Measurements from ENCODE around the gene SYP.
A peak's percentile ranks its signal among the peaks of the same experiment; 100 is the strongest.

Gene SYP

DNA sequence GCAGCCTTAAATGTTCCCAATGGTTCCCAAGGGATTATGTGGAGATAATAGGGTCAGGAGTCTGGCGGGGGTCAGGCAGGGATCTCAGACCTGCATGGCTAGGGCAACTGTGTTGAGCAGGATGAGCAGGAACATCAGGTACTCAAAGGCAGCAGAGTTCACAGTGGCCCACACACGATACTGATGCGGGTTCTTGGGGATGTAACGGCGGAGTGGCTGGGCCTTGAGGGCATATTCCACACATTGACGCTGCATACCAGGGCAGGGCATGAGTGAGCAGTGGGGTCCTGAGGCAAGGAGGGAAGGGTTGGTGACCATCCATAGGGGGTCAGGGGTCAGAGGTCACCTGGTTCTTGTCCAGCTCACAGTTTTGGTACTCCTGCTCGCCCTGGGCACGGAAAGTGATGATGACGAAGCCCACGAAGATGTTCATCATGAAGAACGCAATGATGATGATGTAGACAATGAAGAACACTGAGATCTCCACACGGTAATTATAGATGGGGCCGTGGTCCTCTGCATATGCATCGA lies 15.1 kb upstream of the SYP start:
- no peak for DNase-seq

DNA sequence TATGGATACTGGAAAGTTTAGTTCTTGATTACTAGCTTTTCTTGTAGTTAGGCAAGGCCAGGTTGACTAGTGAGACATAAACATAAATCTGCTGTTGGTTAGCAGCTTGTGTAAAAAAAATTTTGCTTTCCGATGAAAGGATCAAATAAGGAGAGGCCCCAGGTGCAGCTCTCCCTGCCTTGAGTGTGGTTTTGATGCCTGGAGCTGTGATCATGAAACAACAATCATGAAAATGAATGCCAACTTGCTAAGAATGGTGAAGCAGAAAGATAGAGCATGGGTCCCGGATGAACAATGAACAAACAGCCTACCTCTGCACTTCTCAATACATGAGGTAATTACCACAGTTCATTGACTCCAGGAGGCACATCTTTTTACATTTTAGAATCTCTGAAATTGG lies 14.4 kb upstream of the SYP start:
- no peak for DNase-seq

DNA sequence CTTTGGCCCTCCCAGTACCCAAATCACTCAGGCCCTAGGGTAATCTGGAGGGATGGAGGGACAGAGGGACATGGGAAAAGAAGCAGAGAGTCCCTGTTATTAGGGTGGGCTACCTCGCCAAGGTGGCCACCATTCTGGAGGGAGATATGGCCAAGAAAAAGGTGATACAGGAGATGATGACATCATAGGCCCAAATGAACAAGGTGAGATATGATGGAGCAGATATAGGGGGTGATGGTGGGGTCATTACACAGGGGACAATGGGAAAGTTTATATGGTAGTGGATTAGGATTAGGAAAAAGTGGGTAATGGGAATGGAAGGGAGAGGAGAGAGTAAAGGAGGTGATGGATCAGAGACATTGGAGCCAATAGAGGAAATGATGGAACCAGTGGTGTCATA lies 12.9 kb upstream of the SYP start:
- no peak for DNase-seq

DNA sequence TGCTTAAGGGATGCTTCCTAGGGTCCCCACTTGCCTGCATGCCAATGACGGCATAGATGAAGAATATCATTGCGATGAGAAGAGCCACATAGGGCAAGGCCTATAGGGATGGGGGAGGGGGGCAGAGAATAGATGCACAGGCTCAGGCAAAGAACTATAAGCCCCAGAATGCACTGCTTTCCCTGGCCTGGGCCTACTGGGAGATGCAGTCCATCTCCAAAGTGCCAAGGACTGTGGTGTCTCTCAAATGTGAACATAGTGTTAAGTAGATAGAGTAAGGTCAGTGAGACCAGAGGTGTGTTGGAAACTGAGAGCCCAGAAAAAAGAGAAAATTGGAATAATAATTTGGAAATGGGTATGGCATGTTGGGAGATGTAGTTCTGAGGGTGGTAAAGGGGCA lies 12.2 kb upstream of the SYP start:
- no peak for DNase-seq

DNA sequence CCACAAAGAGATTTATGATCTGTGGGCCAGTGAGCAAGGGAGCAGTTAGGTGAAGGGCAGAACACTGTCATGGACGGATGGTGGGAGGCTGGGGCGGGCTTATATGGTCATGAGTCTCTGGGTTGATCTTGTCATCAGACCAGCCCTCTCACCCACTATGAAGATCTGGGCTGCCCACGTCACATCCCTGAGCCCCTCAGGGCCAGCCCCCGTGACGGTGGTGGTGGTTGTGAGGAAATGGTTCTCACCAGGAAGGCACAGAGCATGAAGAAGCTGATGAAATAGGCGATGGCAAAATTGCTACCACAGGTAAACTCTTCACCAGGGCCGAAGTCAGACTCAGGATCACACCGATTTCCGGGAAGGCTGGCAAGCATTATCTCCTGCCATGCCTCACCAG lies 11.1 kb upstream of the SYP start:
- no peak for DNase-seq

DNA sequence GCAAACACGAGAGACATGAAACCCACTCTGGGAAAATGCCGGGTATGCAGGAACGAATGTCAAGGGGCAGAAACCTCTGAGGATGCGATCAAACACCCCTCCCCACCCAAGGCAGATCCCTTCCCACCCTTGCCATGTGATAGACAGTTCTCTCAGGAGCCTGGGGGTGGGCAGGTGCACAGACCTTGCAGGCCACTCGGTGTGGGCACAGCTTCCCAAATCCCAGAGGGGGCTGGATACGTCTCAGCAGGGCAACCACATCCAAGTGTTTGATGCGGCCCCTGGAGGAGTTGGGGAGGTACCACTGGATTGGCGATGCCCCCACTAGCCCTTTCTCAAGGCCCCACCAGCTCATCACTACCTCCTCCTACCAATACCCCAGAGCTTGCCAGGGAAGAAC lies 10.4 kb upstream of the SYP start:
- no peak for DNase-seq

DNA sequence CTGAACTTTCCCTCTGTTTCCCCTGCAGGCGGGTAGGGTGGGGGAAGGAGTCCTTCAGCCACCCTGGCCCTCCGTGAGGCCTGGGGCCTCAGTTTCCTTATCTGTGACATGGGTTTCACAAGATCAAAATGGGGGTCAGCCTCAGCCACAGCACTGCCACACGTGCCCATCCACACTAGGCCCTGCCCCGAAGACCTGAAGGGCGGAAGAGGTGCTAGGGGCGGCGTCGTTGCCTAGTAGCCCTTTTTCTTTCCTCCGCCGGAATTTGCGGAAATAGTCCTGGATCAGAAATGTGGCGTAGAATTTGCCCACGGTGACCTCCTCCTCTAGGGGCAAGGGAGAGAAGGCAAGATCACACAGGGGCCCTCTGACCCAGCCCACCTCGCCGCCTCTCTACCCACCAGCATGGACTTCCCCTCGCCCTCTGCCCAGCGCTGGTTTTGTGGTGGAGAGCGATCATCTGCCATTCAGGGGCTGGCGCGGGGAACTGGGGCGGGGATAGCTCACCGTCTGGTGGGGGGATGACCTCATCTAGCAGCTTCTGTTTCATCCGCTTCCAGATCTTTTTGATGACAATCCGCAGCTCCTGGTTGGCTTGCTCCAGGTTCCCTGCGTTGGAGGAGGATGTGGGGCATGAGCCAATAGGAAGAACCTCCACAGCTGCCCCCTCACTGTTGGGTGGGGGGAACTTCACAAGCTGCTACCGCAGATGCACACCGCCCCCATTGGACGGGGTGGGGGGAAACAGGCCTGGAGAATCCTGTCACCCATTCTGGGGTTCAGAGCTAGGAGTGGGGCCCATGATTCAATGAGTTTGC lies 9.7 kb upstream of the SYP start:
- DNase-seq: no peak

DNA sequence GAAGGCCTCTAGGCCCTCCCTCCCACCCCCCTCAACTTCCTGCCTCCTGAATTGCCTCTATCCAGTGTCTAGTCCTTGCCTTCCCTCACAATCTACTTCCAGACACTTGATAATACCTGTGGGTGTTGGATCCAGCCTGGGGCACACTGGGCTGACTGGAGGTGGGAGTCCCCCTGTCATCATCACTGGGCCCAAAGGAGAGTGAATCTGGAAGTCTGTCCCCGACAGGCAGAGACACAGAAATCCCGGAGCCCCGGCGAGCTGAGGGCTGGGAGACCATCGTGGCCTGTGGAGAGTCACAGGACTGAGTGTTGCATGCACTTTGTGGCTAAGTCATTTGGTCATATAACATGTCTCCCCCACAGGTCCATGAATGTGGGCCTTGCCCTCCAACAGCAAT lies 8.4 kb upstream of the SYP start:
- no peak for DNase-seq

DNA sequence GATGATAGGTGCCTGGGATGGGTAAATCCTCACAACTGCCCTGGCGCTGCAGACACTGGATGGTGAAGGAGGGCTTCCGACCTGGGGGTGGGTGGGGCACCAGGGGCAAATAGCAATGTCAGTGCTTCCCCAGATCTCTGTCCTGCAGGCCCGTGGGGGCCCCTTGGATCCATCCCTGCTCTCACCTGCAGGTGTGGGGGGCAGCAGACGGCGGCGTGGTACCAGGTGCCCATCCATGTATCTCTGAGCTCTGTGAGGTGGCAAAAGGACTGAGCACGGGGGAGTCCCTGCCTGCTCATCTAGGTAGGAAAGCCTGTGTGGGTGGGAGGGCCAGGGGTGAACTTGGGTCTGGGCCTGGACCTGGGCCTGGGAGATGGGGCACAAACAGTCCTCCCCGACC lies 6.5 kb upstream of the SYP start:
- DNase-seq: no peak

DNA sequence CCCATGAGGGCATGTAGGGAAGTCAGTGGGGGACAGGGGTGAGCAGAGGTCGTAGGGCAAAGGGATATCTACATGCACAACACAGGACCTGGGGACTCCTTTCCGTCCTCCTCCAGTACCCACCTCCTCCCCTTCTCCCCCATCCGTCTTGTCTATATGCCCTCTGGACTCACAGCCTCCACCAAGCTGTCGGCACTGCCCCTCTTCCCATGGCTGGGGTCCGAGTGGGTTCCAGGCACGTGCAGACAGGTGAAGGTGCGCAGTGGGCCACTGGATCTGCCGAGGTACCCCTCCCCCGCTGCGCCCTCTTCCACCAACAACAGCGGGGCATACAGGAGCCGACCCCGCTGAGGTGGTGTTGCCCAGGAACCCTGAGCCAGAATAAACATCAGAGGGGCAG lies 5.5 kb upstream of the SYP start:
- no peak for DNase-seq

DNA sequence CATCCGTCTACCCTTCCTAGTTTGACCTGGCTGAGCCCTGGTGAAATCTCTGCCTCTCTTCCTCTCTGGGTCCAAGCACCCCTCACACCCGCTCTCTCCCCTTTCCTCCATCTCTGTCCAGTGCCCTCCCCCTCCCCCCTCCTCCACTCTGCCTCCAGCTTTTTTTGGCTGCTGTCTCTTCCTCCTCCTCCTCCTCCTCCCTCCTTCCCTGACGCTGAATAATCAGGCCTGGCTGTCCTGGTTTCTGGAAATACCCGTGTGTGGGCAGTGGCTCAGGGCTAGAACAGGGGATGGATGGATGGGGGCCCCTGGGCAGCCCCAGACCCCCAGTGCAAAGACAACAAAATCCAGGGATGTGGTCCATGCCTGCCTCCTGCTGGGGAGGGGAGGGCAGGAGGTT lies 4.7 kb upstream of the SYP start:
- no peak for DNase-seq

DNA sequence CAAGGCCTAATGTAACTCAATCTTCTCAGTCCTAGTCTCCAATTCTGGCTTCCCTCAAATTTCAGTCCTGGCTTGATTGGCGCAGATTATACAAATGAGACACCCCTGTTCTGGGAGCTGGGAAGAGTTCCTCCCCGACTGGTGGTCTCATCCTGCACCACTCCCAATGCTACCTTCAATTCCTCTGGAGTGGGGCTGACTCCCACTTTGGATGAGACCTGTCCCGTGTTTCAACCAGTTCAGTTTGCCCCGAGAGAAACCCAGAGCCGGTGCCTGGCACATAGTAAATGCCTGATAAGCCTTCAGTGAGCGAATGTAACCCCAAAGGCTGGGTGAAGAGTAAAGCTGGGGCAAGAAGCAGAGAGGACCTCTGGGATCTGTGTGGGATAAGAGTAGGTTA lies 4.0 kb upstream of the SYP start:
- no peak for DNase-seq

DNA sequence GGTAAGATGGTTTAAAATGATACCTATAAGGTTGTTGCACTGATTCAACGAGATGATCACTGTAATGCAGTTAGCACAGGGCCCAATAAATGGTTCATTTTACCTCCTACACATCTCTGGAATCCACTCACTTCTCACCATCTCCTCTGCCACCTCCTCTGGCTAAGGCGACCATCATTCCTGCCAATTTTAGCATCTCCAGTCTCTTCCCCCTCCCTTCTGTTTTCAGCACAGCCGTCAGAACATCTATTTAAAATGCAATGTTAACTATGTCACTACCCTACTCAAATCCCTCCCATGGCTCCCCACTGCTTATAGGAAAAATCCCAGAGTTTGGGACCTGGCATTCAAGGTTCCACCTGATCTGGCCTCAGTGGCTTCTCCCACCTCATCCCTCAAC lies 3.5 kb upstream of the SYP start:
- DNase-seq: no peak

DNA sequence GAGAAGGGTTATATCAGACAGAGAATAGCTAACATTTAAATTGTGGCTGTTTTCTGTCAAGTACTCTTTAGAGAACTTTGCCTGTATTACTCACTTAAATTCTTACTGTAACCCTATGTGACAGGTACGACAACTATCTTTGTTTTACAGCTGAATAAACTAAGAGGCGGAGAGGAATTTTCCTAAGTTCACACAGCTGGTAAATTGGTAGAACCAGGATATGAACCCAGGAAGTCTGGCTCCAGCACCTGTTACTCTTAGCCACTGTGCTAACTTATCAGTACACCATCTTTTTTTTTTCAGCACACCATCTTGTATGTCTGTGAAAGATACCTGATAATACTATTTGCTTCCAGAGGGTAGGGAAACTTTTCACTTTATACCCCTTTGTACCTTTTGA lies 2.0 kb upstream of the SYP start:
- DNase-seq: no peak

DNA sequence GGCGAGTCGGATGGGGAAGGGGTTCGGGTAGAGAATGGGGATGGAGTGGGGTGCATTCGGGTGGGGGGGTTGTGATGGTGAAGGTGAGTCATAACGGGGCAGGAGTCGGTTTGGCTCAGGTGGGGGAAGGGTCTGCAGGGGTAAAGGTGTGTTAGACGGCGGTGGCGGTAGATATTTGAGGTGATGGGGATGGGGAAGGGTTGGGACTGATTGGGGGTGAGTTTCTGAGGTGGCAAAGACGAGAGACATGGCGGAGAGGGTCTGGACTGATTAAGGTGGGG lies 738 bp downstream of the SYP start:
- DNase-seq: no peak

DNA sequence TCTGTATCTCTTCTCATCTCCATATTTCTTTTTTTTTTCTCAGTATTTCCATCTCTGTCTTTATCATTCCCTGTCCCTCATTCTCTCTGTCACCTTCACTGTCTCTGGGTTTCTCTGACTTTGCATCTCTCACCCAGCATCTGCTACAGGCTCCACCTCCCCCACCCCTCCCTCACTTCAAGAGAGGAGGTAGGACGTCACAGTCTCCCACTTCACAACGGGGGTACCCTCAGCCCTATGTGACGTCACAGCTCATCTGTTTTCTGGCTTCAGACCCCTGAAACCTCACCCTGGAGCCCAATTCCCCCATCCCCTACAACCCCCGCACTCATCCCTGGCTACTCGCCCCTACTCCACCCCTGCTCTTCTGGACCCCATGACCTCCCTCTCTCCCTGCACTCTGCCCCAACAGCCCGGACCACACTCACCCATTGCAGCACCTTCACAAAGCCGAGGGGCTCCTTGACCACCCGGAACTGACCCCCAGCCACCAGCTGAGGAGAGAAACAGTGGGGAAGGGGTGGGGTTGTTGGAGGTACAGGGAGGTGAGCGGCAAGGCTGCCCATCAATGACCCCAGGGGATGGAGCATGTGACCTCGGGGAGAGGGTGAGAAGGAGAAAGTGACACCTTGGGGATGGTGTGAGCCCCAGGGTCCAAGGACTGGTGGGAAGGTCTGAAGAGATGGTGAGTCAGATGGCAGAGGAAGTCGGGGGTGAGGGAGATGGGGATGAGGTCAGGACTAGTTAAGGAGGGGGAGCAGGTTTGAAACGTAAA lies 1.3 kb downstream of the SYP start:
- no peak for DNase-seq

DNA sequence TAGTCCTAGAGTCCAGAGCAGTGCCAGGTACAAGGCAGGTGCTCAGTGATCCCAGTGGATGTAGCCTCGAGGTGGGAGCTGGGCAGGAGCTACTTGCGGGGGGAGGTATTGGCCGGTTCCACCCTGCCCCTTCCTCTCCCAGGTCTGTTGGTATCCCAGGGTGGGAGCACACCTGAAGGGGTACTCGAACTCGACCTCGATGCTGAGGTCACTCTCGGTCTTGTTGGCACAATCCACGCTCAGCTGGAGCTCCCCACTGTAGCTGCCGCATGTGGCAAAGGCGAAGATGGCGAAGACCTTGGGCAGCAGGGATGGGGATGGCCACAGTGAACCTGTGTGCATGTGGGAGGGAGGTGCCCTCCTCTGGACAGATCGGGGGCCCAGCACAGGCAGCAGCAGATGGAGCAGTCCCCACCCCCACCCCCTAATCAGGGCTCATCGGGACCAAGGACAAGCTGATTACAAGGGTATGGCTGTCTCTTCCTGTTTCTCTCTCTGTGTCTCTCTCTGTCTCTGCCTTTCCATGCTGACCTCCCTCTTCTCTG lies 2.4 kb downstream of the SYP start:
- DNase-seq: no peak

DNA sequence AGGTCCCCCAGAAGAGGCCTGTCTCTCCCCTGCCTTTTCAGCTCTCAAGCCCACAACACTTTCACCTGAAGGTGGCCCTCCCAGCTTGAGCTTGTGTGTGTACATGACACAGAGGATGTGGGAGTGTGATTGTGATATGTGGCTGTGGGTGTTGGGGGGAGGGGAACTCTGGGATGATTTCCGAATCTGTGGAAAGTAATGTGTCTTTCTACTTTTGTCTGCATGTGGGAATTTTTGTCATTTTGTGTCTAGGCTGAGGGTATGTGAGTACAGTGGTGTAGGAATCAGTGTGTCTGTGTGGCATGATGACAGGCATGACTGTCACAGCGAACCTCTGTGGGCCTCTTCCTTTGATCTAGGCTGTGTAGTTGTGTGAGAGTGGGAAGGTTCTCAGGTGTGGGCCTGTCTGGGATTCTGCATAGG lies 6.4 kb downstream of the SYP start:
- DNase-seq: no peak

DNA sequence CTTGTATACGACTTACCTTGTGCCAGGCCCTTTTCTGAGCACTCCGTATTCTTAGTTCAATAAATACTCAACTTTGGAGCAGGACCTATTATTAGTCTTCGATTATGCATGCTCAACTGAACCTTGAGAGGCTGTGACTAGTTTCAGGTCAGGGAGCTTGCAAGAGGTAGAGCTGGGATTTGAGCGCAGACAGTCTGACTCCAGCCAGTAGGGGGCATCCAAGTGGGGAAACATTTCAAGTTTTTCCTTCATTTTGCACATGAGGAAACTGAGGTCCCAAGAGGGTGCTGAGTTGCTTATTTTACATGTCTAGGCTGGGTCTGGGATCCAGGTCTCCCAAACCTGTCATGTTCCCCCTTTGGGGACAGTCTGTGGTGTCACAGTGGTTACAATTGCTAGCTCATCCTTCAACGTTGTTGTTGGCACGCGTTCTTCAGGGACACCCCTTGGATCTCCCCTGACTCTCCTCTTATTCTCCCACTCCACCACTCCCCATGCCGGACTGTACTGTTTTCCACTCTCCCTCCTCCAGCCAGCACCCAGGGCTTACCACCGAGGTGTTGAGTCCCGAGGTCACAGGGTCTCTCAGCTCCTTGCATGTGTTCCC lies 7.2 kb downstream of the SYP start:
- DNase-seq: peak; percentile 38

DNA sequence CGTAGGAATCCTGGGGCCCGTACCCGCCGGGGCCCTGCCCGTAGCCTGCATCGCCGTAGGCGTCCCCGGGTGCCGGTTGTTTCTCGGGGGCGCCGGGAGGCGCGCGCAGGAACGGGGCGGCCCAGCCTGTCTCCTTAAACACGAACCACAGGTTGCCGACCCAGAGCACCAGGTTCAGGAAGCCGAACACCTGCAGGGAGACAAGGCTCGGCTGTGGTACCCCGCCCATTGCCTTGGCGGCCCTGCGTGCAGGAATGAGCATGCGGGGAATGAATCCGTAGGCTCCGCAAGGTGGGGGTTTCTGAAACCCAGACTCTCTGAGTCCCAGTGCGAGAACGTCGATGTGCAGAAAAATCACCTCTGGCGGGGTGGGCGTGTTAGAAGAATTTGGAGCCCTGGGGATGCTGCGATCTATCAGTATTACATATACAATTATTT lies 8.4 kb downstream of the SYP start:
- no peak for DNase-seq

DNA sequence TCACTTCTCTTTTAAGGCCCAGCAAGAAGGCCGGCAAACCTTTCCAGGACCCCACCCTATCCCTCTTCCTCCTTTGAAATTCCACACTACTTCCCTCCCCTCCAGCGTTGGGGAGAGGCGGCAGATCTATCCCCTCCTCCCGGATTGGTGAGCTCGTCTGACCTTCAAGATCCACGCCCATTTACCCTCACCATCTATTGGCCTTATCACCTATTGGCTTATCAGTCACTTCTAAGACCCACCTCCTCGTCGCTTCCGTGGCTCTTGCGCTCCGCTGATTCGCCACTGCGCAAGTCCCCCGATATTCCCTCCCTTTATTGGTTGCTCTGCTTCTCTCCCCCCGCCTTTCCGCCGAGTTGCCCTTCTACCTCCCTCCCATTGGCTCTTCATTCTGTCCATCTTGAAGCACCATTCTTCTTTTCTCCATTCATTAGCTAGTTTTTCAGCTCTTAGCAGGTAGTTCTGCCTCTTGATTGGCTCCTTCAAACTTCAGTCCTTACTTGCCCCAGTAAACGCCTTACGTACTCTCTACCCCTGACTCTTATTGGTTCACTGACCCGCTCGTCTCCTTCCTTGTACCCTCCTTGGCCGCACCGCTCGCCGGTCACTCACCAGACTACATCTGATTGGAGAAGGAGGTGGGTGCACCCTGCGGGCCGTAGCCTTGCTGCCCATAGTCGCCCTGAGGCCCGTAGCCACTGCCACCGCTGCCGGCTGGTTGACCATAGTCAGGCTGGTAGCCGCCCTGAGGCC lies 9.0 kb downstream of the SYP start:
- peak; percentile 96 for DNase-seq

DNA sequence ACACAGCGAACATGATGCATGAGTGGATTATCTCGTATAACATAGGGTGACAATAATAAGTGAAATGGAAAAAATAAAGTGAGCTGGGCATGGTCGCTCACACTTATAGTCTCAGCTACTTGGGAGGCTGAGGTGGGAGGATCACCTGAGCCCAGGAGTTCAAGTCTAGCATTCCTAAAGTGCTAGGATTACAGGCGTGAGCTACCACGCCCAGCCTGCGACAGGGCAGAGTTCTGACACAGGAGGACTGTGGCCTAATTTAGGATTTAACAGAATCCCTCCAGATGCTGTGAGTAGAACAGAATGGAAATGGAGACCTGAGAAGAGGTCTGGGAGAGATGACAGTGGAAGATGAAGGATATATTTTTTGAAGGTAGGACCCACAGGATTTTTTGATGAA lies 10.4 kb downstream of the SYP start:
- DNase-seq: no peak

DNA sequence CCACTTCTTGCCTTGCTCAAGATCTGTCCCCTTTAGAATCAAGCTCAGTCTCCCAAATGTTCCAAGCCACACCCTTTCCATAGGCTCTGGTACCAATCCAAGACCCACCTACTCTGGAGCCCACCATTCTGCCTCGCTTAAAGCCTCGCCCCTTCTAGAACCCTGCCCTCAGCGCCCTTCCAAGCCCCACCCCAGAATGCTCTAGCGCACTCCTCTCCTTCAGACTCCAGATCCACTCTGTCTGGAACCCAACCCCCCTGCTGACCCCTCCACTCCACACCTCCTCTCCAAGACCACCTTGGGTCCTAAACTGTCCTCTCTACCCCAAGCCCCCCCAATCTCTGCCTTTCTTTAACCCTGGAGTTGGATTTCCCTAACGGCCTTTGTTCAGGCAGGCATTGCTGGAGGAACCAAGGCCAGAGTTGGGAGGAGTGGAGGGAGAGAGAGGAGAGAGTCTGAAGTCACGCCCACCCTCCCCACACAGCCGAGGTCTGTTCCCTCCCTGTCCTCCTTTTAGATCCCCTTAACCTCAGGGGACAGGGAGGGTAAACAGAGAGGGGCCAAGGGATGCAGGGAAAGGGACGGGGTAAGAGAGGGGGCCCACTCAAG lies 11.4 kb downstream of the SYP start:
- DNase-seq: no peak

Measured in CD4-positive, alpha-beta T cell treated with Interleukin-17A for 1 hour (primary cell).